ENCODE measurements around the gene GSTA1.
"Not testable (repeated sequence)": the region's sequence is repeated elsewhere in the genome, so short reads cannot be mapped to it uniquely, and the experiment has no call there.

DNA sequence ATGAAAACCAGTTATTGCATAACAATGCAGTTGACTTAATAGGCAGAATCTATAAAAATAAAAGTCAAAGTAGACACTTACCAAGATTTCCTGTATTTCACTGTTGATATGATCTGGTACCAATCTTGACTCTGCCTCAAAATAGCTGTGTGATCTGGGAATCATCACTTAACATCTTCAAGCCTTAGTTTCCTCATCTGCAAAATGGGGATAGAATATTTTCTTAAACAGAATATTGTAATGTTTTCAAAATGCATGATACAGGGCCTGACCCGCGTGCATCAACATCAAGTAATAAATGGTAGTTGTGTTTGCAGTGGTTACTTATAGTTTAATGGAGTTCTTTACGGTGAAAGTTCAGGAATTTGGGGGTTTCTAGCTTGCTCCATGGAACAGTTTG, 10.9 kb upstream of the GSTA1 start:
- TF ChIP-seq, protein P1, sequence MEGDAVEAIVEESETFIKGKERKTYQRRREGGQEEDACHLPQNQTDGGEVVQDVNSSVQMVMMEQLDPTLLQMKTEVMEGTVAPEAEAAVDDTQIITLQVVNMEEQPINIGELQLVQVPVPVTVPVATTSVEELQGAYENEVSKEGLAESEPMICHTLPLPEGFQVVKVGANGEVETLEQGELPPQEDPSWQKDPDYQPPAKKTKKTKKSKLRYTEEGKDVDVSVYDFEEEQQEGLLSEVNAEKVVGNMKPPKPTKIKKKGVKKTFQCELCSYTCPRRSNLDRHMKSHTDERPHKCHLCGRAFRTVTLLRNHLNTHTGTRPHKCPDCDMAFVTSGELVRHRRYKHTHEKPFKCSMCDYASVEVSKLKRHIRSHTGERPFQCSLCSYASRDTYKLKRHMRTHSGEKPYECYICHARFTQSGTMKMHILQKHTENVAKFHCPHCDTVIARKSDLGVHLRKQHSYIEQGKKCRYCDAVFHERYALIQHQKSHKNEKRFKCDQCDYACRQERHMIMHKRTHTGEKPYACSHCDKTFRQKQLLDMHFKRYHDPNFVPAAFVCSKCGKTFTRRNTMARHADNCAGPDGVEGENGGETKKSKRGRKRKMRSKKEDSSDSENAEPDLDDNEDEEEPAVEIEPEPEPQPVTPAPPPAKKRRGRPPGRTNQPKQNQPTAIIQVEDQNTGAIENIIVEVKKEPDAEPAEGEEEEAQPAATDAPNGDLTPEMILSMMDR (IDR thresholded peaks at IDR 0.05): not testable (repeated sequence)
- TF ChIP-seq EP300 (IDR thresholded peaks at IDR 0.05): not testable (repeated sequence)
